Germinal center (tissue), 1 donor: ENCODE data around the gene ST6GAL1.
"Not testable (repeated sequence)": the region's sequence is repeated elsewhere in the genome, so short reads cannot be mapped to it uniquely, and the experiment has no call there.

Experiments
- DNase-seq: peaks from one replicate; pipeline ENCODE4 v3.0.0; 2012; ENCODE audit warnings: mixed read lengths, low spot score

Gene ST6GAL1

DNA sequence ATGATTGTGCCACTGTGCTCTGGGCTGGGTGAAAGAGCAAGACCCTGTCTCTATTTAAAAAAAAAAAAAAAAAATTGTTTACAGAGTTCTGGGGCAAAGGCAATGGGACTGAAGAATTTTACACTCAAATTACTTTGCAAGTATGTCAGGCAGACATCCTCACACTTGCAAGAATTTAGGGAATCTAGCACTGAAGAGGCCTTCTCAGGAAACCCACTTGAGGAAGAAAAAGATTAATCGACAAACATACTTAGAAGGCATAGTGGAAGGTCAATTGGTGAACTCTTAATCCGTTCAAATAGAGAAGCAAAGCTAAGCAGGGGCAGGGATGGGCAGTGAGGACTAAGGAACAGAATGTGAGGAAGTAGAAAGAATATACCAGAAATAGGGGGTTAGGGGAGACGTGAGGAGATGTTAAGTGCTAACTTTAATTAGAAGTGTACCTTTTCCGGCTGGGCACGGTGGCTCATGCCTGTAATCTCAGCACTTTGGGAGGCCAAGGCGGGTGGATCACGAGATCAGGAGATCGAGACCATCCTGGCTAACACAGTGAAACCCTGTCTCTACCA is 15.0 kb downstream of the ST6GAL1 start:
- no peak for DNase-seq

DNA sequence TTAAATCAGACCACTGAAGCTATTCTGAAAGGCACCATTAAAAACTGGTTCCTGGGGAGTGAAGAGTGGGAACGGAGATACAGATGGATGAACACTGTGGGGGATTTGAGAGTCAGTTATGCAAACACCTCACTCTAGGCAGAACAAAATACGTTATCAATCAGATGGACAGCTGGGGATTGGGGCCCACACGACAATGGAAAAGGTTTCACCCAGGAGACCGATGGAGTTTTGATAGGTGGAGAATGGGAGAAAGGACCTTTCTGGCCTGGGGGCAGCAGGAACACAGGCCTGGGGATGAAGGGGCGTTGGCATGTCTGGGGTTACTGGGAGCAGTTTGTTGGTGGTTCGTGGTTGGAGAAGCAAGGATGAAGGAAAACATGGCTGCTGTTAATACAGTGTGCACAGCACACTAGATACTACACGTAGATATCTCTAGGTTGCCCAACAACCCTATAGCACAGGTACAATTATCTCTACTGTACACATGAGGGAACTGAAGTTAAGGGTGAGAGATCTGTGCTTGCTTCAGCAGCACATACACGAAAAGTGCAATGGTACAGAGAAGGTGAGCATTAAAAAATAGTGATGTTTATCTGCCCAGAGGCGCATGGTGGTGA is 16.5 kb downstream of the ST6GAL1 start:
- DNase-seq = peak; percentile 24

DNA sequence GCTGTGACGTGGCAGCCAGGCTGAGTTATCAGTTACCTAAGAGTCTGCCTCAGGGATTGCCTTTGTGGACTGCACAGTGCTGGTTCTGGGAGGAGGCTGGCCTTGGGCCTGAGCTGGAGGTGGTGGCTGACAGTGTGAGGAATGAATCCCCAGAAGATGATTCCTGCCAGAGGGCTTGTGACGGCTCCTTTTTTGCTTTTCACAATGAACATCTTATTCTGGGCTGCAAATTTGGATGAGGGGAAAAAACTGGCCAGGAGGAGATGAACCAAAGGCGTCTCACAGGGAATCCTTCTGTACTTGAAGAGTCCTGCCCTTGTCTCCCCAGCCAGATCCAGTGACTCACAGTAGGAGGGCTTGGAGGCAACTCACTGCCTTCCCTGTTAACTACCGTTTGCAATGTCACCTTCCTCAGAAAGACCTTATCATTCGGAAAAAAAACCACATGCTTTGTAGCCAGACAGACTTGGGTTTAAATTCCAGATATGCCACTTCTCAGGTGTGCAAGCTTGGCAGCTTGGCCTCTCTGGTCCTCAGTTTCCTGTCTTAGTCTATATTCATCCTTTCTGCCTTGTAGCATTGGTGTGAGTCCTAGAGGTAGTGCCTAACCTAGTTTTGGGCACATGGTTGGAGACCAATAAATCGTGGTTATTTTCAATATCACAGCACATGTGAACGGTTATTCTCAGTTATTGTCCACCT is 19.1 kb downstream of the ST6GAL1 start:
- no peak for DNase-seq

DNA sequence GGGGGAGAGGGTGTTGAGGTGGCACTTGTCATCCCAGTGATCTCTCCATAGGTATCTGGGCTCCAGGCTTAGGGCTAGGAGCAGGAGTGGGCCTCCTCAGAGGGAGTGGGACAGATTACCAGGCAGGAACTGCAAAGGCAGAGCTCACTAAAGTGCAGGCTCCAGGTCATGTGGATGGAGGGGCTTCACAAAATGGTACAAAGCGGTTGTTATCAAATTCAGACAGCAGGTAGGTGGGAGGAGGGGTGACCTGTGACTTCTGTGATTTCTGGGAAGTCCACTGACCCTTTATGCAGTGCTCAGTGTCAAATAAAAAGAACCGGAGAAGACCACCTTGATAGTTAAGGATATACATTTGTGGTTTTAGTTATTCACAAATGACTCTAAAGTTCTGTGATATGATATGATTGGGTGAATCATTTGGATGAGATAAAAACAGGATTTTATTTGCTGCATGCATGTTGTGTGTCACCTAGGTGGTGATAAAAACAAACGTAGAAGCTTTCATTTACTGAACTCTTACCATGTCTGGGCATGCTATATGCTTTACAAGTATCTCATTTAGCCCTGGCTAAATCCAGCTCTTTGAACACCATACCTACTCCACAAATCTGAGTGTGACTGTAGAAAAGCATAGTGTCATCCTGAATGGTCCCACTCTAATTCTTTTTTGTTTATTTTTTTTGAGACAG is 20.2 kb downstream of the ST6GAL1 start:
- DNase-seq = no peak

DNA sequence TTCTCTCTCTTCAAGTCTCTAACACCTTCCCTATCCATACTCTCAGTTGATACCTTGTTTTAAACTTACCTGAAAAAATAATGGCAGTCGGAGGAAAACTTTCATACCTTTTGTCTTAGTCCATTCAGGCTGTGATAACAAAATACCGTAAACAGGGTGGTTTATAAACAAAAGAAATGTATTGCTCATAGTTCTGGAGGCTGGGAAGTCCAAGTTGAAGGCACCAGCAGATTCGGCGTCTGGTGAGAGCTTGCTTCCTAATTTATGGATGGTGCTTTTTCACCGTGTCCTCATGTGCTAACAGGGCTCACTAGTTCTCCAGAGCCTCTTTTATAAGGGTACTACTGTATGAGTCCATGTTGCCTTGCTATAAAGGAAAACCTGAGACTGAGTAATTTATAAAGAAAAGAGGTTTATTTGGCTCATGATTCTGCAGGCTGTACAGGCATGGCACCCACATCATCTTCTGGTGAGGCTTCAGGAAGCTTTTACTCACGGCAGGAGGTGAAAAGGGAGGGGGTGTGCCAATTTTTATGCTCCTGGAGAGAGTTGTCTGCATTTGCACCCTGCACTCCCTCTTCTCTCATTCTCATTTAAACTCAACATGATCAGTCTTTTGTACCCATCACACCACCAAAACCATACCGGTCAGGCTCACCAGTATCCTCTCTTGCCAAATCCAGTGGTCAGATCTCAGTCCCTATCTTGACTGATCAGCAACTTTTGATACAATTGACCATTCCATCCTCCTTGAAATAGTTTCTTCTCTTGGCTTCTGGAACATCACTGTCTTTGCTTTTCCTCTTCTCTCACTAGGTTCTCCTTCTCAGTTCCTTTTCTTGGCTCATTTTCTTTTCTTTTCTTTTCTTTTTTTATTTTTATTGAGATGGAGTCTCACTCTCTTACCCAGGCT is 21.6 kb downstream of the ST6GAL1 start:
- no peak for DNase-seq

DNA sequence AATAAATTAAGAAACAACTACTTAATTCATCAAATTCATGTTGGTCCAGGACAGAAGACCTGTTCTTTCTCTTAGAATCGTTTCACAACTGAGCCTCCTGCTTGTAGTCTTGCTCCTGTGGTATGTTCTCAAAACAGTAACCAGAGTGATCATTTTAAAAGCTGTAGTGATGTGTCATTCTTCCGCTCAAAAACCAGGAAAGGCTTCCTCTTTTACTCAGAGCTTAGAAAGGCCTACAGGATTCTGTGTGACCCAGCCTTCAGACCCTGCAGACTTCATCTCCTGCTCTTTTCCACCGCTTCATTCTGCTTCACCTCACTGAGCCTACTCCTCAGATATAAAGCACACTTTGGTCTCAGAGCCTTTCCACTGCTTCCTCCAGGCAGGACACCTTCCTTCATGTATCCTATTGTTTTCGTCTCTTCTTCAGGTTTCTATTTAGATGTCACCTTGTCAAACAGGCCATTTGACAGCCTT is 22.7 kb downstream of the ST6GAL1 start:
- DNase-seq = no peak

DNA sequence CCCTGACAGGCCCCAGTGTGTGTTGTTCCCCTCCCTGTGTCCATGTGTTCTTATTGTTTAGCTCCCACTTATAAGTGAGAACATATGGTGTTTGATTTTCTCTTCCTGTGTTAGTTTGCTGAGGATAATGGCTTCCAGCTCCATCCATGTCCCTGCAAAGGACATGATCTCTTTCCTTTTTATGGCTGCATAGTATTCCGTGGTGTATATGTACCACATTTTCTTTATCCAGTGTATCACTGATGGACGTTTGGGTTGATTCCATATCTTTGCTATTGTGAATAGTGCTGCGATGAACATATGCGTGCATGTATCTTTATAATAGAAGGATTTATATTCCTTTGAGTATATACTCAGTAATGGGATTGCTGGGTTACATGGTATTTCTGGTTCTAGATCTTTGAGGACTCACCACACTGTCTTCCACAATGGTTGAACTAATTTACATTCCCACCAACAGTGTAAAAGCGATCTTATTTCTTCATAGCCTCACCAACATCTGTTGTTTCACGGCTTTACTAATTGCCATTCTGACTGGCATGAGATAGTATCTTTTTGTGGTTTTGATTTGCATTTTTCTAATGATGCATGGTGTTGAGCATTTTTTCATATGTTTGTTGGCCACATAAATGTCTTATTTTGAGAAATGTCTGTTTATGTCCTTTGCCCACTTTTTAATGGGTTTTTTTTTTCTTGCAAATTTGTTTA is 23.8 kb downstream of the ST6GAL1 start:
- not testable (repeated sequence) for DNase-seq

DNA sequence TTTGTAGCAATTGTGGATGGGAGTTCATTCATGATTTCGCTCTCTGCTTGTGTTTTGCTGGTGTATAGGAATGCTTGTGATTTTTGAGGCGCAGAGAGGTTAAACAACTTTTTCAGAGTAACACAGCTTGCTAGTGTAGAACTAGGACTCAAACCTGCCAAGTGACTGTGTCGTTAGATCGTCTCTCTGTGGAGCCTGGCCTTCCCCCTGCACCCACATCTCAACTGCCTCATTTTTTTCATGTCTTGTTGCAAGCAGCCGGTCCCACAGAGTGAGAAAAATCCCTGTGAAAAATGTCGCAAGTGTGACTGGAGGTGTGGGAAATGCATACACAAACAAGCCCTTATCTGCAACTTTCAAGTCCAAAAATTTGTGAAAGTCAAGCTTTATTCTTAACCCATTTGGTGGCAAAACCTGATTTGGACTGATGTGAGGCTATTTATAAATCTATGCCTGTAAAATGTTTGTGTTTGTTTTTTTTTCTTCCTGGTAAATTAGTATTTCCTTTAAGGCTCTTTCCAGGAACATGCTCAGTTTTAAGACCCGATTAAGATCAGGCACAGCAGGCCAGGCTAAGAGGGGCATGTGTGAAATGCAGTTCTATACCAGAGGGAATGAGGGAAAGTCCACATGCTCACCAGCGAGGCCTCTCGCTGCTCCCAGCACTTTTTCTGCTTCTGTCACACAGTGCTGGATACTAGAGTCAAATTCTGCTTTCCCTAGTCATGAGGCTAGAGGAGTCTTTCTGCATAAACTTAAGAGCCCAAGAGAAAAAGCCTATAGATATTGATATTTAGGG is 25.8 kb downstream of the ST6GAL1 start:
- DNase-seq = no peak

DNA sequence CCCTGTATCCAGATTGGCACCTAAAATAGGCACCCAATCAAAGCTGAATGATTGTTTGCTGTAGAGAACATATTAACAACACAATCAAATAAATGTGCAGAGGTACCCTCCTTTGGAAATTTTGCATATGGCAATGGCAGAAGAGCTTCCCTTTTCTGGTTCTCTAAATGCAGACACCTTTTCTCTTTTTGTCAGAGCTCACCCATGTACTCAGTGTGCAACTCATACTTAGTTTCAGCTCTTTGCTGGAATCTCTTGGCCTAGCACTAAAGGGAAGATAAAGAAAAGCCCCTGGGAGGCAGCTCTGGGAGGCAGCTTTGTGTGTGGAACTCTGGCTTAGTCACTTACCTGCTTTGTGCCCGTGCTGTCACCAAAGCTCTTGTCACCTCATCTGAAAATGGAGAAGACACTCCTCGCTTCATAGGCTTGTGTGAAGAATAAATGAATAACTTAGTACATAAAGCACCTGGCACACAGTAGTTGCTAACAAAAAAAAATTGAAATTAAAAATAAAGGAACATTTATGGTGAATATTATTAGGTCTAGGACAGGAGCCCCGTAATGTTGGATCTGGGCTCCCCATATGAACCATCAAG is 28.8 kb downstream of the ST6GAL1 start:
- peak; percentile 63 for DNase-seq

DNA sequence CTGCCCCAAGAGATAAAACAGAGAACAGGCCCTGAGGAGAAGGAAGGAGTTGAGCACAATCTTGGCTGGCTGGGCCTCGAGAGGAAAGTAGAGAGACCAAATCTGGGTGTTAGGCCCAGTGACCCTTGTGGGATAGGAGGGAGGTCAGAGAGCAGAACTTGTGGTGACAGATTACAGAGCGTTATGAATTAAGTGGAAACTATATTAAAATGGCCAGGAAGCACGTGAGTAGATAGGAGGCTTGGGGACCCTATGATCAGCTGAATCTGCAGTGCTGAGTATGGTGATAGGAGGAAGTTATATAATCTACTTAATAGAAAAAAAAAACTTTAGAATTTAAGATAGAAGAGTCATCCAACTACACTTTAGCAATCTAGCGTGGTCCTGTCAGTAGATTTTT is 30.0 kb downstream of the ST6GAL1 start:
- DNase-seq = no peak

DNA sequence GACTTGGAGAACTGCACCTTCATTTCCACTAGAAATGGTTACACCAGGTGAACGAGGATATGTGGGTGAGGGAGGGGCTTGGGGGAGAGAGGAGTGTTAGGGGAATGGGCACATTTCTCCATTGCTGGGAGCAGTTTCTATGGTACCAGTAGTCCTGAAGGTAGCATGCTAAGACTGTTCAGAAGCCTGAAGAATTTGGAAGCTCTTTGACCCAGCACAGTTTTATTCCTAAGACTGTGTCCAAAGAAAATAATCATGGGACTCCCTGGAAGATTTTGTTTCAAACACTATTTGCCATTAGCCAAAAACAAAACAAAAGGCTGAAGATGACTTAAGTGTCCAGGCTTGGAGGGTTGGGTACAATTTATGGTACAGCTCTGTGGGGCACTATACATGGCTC is 32.1 kb downstream of the ST6GAL1 start:
- DNase-seq = no peak

DNA sequence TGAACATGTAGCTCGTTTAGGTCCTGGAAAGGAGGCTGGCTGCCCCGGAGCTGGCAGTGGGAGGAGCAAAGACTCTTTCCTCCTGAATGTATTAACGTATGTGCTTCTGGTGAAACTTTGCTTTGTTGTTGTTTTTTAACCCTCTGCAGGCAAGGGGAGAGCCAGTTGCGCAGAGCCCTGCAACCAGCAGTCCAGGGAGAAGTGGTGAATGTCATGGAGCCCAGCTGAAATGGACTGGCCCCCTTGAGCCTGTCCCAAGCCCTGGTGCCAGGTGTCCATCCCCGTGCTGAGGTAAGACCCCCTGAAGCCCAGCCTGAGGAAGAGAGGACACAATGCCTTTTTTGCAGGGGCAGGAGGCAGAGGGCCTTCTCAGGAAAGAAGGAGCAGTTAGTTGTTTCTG is 33.3 kb downstream of the ST6GAL1 start:
- DNase-seq = no peak

DNA sequence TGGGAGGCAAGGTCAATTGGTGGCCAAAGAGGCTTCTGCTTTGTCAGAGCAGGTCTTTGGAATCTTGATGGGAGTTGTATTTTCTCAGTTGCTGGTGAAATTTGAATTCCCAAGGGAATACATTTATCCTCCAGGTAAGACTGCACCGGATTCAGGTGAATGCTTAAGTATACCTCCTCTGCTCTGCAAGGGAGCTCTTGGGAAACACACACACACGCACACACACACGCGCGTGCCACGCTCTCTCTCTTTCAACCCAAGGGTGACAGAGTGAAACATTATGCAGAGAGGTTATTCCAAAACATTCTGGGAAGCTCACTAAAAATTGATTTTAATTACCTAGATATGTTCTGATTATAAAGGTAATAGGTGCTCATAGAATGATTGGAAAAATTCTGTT is 33.7 kb downstream of the ST6GAL1 start:
- no peak for DNase-seq

DNA sequence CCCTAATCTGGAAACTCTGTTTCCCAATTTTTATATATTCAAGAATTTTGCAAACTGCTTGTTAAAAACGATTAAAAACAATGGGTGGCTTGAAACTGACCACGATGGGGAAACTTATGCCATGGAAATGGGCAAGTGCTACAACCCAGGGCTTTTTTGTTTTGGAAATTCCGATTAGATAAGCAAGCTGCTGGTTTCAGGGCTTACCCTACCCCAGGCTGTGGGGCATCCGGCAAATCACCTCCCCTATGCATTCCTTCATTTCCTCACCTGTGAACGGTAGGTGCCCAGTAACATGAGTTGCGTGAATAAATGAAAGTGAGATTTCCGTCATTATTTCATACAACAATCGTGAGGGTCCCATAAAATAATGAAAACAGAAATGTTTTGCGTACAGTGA is 34.3 kb downstream of the ST6GAL1 start:
- no peak for DNase-seq

DNA sequence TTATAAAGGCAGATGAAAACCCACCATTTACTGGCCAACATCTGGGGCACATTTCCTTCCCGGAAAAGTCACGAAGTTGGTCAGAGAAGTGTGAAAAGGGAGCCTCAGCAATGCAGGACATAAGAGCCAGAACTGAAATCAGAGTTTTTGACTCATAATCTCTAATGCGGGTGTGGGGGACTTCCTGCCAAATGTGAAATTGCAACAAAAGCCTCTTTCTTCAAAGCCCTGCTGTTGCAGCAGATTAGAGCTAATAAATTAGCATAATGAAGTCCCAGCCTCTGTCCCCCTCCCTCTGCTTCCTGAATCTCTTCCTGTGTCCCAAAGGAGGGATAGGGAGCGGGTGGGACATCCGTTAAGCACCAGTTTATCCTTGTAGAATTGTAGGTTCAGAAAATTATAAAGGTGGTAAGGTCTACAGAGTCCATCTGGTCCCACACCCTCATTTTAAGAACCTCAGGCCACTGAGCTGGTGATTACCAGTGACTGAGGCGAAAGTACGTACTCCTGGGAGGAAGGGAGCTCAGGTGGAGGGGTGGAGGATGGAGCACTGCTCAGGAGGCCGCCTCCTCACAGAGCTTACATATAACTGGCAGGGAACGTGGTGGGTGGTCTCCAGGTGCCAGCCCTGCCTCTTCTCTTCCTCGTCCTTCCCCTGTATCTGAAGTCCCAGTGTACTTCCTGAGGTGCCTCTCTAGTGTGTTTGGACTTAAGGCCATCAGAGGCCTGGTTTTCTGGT is 35.0 kb downstream of the ST6GAL1 start:
- no peak for DNase-seq

DNA sequence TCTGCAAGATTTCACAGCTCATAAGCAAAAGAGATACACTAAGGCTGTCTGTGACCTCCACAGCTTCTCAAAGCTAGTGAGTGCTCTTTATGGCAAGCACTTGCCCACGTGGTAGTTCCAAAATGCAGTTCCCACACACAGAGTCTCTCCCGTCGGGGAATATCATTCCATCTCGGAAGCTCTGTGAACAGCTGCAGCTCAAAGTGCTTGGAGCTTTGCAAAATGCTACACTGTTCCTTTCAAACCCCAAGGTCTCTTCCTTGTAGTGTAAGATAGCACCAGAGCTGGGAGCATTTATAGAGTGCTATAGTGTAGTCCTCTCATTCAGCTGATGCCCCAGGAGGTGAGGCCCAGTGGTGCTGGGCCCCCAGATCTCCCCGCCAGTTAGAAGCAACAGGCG is 36.1 kb downstream of the ST6GAL1 start:
- DNase-seq = no peak

DNA sequence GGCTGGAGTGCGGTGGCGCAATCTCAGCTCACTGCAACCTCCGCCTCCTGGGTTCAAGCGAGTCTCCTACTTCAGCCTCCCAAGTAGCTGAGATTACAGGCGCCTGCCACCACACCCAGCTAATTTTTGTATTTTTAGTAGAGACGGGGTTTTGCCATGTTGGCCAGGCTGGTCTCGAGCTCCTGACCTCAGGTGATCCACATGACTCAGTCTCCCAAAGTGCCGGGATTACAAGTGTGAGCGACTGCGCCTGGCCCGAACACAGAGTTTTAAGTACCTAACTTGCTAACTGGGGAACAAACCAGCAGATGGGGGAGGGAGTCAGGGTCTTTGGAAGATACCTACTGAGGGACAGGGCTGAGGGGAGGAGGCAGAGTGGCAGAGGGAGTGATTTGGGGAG is 36.9 kb downstream of the ST6GAL1 start:
- not testable (repeated sequence) for DNase-seq

DNA sequence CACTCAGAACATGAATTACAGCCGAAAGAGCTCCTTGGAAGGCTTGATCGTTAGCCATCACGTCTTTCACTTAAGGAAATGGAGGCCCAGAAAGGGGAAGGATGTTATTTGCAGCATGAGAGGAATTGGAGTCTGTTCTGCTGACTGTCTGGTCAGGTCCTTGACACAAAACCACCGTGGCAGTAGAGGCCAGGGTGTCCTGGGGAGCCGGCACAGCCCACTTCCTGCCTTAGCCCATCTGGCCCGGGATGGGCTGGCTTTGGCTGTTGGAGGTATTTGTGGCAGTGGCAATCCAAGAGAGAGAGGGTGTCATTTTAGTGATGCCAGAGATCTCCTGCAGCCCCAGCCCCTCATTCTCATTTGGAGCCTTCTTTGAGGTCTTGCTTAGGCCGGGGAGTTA is 37.4 kb downstream of the ST6GAL1 start:
- DNase-seq = no peak

DNA sequence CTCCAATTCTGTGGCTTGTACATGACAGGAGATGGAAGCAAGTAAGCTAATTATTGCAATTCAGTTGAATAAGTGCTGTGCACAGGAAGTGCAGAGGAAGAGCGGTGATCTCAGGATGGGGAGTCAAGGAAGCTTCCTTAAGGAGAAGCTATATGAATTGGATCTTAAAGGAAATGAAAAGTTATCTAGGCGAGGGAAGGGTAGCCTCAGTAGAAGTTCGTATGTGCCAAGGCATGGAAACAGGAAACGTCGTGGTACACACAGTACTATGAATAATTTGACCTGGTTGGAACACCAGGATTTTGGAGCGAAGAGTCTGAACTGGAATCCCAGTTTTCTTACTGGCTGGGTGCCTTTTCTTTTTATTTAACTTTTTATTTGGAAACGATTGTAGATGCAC is 39.3 kb downstream of the ST6GAL1 start:
- DNase-seq = no peak
